Measurements from ENCODE around the gene PTPRA. TPM values are rescaled to one million over a fixed set of nuclear protein-coding genes. Genes with fewer than 3 reads are reported as not detected.
"Not testable (repeated sequence)": the region's sequence is repeated elsewhere in the genome, so short reads cannot be mapped to it uniquely, and the experiment has no call there.

PTPRA gene
- total and polyA plus RNA-seq, 5 experiments from 2014 or later, result 24.6 to 106 (median 51.4) TPM

- no peak for DNase-seq
- Mint-ChIP-seq H3K27ac (peak within 1 kb of the TSS; percentile 9 to 86 (median 57)), H3K9me3 (no peaks in the 10 kb centered on the region), H3K4me1 (peaks cover 18 to 24% (median 21%) of the 10 kb centered on the region in 4 donors), H3K36me3 (peaks cover 0 to 32% (median 2%) of the 10 kb centered on the region in 3 donors), H3K27me3 (no peaks in the 10 kb centered on the region), H3K4me3 (peak within 1 kb of the TSS in 7 of 10 donors; percentile 9 to 88 (median 48))
- POLR2A ChIA-PET, result interaction anchor here (0.6 kb wide), 1 partner anchor 175 kb away, joined by 3 read pairs; no protein-coding TSS in a partner anchor
- ATAC-seq, result no peak
These were observed 170.0 kb downstream of the PTPRA start, which contains the start of gene GNRH2 for GRCh38 chr20:3043322-3043721. GNRH2 (plus strand) TSS chr20:3043622; CDS start chr20:3044415, 793 bp downstream.

GRCh38 chr20:3044336-3044965 lies 171.2 kb downstream of the PTPRA start:
- DNase-seq, result no peak
- no peaks in the 10 kb centered on the region for H3K9me3 Mint-ChIP-seq
- H3K27me3 Mint-ChIP-seq, result no peaks in the 10 kb centered on the region
- peak overlapping the region in 8 of 10 donors; percentile 44 to 94 (median 89) for H3K4me3 Mint-ChIP-seq
- H3K4me1 Mint-ChIP-seq, result peaks cover 20 to 25% (median 22%) of the 10 kb centered on the region in 4 donors
- peaks cover 0 to 26% (median 3%) of the 10 kb centered on the region in 3 donors for H3K36me3 Mint-ChIP-seq
- peak overlapping the region in 6 of 10 donors; percentile 9 to 95 (median 77) for H3K27ac Mint-ChIP-seq
- POLR2A ChIA-PET, result interaction anchor here (2.2 kb wide), 1 partner anchor 28 kb away, joined by 6 read pairs; the partner anchor contains the start of gene OXT
- ATAC-seq, result no peak

- POLR2A ChIA-PET, result interaction anchor here (0.6 to 2.2 kb wide), 7 partner anchors 13 to 180 kb away, joined by 3 to 6 read pairs (median 4); partner anchors contain the start of genes OXT and PTPRA
- peak overlapping the region; percentile 81 to 95 (median 89) for H3K27ac Mint-ChIP-seq
- peaks cover 20 to 24% (median 22%) of the 10 kb centered on the region in 4 donors for H3K4me1 Mint-ChIP-seq
- peak overlapping the region; percentile 81 to 95 (median 90) for H3K4me3 Mint-ChIP-seq
- no peaks in the 10 kb centered on the region for H3K9me3 Mint-ChIP-seq
- DNase-seq, result peak in 8 of 10 donors; percentile 21 to 72 (median 37)
- H3K36me3 Mint-ChIP-seq, result peaks cover 0 to 27% (median 6%) of the 10 kb centered on the region in 3 donors
- H3K27me3 Mint-ChIP-seq, result no peaks in the 10 kb centered on the region
- peak; percentile 45 to 61 for ATAC-seq
These were observed 171.9 kb downstream of the PTPRA start for GRCh38 chr20:3045042-3045815.

- H3K4me1 Mint-ChIP-seq, result peaks cover 20 to 31% (median 24%) of the 10 kb centered on the region in 4 donors
- POLR2A ChIA-PET, result interaction anchor here (0.8 to 2.2 kb wide), 4 partner anchors 26 to 181 kb away, joined by 3 to 6 read pairs (median 4); partner anchors contain the start of genes OXT and PTPRA
- no peaks in the 10 kb centered on the region for H3K9me3 Mint-ChIP-seq
- peak within 1 kb of the TSS; percentile 81 to 95 (median 89) for H3K27ac Mint-ChIP-seq
- H3K36me3 Mint-ChIP-seq, result peaks cover 0 to 22% (median 4%) of the 10 kb centered on the region in 3 donors
- DNase-seq (peak; percentile 52 to 87 (median 74)), ATAC-seq (peak; percentile 86 to 90)
- no peaks in the 10 kb centered on the region for H3K27me3 Mint-ChIP-seq
- peak within 1 kb of the TSS; percentile 81 to 95 (median 90) for H3K4me3 Mint-ChIP-seq
These were observed 172.8 kb downstream of the PTPRA start, which contains the start of gene MRPS26 for GRCh38 chr20:3045816-3046676. MRPS26 (plus strand) TSS chr20:3046052; CDS start chr20:3046069, 17 bp downstream.

GRCh38 chr20:3046677-3047462 lies 173.6 kb downstream of the PTPRA start:
- Mint-ChIP-seq H3K27ac (peak overlapping the region; percentile 25 to 93 (median 74)), H3K36me3 (peaks cover 0 to 17% (median 4%) of the 10 kb centered on the region in 3 donors), H3K4me3 (peak overlapping the region; percentile 81 to 95 (median 88)), H3K27me3 (no peaks in the 10 kb centered on the region), H3K4me1 (peaks cover 19 to 32% (median 24%) of the 10 kb centered on the region in 4 donors), H3K9me3 (no peaks in the 10 kb centered on the region)
- DNase-seq (peak in 1 of 10 donors; percentile 15), ATAC-seq (peak; percentile 0 to 2)
- POLR2A ChIA-PET, result interaction anchor here (1.1 to 2.2 kb wide), 2 partner anchors 25 to 181 kb away, joined by 3 to 6 read pairs; partner anchors contain the start of gene OXT

GRCh38 chr20:3047486-3048419 lies 174.5 kb downstream of the PTPRA start:
- POLR2A ChIA-PET, result interaction anchor here (0.6 to 1.1 kb wide), 3 partner anchors 49 to 182 kb away, joined by 3 read pairs; no protein-coding TSS in a partner anchor
- peak overlapping the region in 4 of 10 donors; percentile 15 to 59 (median 44) for H3K27ac Mint-ChIP-seq
- H3K4me1 Mint-ChIP-seq, result peaks cover 18 to 32% (median 24%) of the 10 kb centered on the region in 4 donors
- peaks cover 0 to 15% (median 4%) of the 10 kb centered on the region in 3 donors for H3K36me3 Mint-ChIP-seq
- ATAC-seq, result no peak
- peak overlapping the region; percentile 30 to 95 (median 83) for H3K4me3 Mint-ChIP-seq
- DNase-seq, result no peak
- H3K9me3 Mint-ChIP-seq, result no peaks in the 10 kb centered on the region
- no peaks in the 10 kb centered on the region for H3K27me3 Mint-ChIP-seq

- DNase-seq, result no peak
- Mint-ChIP-seq H3K4me3 (no peak overlapping the region), H3K36me3 (peaks cover 0 to 15% (median 4%) of the 10 kb centered on the region in 3 donors), H3K9me3 (no peaks in the 10 kb centered on the region), H3K4me1 (peaks cover 11 to 25% (median 16%) of the 10 kb centered on the region in 4 donors), H3K27me3 (no peaks in the 10 kb centered on the region), H3K27ac (peak overlapping the region in 5 of 10 donors; percentile 18 to 82 (median 37))
- ATAC-seq, result peak; percentile 39 to 68
- POLR2A ChIA-PET, result interaction anchor here (1.0 kb wide), 1 partner anchor 55 kb away, joined by 3 read pairs; no protein-coding TSS in a partner anchor
These were observed 178.2 kb downstream of the PTPRA start for GRCh38 chr20:3051385-3052019.

GRCh38 chr20:3059489-3059888 lies 186.2 kb downstream of the PTPRA start:
- Mint-ChIP-seq H3K36me3 (peaks cover 0 to 5% (median 0%) of the 10 kb centered on the region in 3 donors), H3K27me3 (no peaks in the 10 kb centered on the region), H3K4me1 (peaks cover 0 to 12% (median 9%) of the 10 kb centered on the region in 4 donors), H3K9me3 (no peaks in the 10 kb centered on the region), H3K27ac (no peak overlapping the region), H3K4me3 (no peak overlapping the region)
- POLR2A ChIA-PET, result interaction anchor here (0.7 kb wide), 1 partner anchor 42 kb away, joined by 3 read pairs; no protein-coding TSS in a partner anchor
- ATAC-seq (no peak), DNase-seq (no peak)

- H3K27ac Mint-ChIP-seq, result peak overlapping the region in 2 of 10 donors; percentile 15 to 66
- H3K27me3 Mint-ChIP-seq, ATAC-seq, H3K36me3 Mint-ChIP-seq, H3K4me3 Mint-ChIP-seq, DNase-seq, POLR2A ChIA-PET, H3K9me3 Mint-ChIP-seq: not testable (repeated sequence)
- H3K4me1 Mint-ChIP-seq, result peaks cover 0 to 31% (median 12%) of the 10 kb centered on the region in 4 donors
These were observed 190.8 kb downstream of the PTPRA start for GRCh38 chr20:3064119-3064518.

Data from naive thymus-derived CD8-positive, alpha-beta T cell (primary cell).